ENCODE data around the gene PTPN13.

The PTPN13 gene

DNA sequence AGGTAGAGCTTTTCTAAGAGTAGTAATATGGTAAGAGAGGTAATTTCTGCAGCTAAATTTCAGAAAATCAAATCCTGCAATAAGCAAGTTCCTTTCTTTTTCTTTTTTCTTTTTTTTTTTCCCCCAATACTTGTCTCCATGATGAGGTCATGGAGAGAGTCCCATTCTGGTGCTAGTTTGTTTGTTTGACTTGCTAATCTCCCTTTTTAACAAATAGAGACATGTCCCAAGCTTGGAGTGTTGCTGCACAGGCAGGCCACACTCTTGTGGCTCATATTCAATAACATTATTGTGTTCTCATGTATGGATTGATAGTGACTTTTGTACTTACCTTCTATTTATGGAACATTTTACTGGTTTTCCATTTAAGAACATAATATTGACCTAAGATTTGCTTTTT is 25.5 kb downstream of the PTPN13 start:
- TF ChIP-seq, protein P1, sequence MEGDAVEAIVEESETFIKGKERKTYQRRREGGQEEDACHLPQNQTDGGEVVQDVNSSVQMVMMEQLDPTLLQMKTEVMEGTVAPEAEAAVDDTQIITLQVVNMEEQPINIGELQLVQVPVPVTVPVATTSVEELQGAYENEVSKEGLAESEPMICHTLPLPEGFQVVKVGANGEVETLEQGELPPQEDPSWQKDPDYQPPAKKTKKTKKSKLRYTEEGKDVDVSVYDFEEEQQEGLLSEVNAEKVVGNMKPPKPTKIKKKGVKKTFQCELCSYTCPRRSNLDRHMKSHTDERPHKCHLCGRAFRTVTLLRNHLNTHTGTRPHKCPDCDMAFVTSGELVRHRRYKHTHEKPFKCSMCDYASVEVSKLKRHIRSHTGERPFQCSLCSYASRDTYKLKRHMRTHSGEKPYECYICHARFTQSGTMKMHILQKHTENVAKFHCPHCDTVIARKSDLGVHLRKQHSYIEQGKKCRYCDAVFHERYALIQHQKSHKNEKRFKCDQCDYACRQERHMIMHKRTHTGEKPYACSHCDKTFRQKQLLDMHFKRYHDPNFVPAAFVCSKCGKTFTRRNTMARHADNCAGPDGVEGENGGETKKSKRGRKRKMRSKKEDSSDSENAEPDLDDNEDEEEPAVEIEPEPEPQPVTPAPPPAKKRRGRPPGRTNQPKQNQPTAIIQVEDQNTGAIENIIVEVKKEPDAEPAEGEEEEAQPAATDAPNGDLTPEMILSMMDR (IDR thresholded peaks at IDR 0.05; ENCODE audit: low read depth, low read length, missing control alignments): no peak
- no peak for DNase-seq (ENCODE audit: low read depth)
- H3K4me3 ChIP-seq (ENCODE audit: low read depth, low read length): no peak overlapping the region

DNA sequence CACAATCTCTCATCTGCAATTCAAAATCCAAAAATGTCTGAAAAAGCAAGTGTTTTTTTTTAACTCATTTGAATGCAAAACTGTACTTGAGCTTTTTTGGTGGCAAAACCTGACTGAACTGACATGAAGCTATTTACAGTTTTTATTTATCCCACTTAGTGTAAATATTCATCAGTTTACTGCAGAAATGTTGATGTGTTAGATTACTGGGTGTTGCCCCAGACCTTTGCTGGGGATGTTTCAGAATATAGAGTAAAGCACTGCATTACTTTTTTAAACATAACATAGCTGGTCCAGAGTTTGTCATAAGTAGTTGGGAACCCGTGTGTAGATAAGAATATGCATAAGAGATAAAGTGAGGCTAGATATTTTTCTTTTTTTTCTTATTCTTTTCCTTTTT is 27.3 kb downstream of the PTPN13 start:
- TF ChIP-seq, protein P1 (IDR thresholded peaks at IDR 0.05; ENCODE audit: low read depth, low read length, missing control alignments): no peak
- no peak overlapping the region for H3K4me3 ChIP-seq (ENCODE audit: low read depth, low read length)
- DNase-seq (ENCODE audit: low read depth): no peak

DNA sequence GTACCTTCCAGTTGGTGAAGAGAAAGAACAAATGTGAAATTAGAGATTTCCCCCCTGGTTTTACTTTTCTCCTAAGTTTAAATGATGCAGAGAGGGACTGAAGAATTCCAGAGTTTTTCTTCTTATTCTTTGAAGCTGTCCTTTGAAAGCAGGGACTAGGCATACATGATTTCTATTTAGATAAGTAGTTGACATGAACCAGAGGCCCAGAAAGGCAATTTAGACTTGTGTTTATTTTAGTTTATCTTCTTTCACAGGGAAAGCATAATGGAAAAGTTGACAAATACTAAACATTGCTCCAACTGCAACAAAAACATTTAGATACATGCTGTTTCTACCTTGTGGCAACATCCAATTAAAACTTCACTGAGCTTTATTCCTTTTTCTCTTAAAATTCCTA is 32.0 kb downstream of the PTPN13 start:
- H3K4me3 ChIP-seq (ENCODE audit: low read depth, low read length): no peak overlapping the region
- DNase-seq (ENCODE audit: low read depth): no peak
- TF ChIP-seq, protein P1 (IDR thresholded peaks at IDR 0.05; ENCODE audit: low read depth, low read length, missing control alignments): no peak

DNA sequence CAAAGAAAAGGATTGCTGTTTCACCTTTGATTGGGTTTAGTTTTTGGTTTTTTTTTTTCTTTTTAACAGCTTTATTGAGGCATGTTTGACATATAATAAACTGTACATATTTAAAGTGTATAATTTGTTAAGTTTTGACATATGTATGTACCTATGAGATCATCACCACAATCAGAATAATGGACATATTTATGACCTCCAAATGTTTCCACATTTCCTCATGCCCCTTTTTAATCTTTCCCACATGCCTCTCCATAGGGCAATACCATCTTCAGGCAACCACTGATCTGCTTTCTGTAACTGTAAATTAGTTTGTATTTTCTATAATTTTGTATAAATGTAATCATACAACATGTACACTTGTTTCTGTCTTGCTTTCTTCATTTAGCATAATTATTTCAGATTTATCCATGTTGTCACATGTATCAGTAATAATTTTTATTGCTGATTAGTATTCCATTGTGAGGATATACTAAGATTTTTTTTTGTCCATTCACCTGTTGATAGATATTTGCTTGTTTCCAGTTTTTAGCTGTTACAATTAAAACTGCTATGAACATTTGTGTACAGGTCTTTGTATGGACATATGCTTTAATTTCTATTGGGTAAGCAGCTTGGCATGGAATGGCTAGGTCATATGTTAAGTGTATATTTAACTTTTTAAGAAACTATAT is 33.5 kb downstream of the PTPN13 start:
- no peak overlapping the region for H3K4me3 ChIP-seq (ENCODE audit: low read depth, low read length)
- TF ChIP-seq, protein P1 (IDR thresholded peaks at IDR 0.05; ENCODE audit: low read depth, low read length, missing control alignments): no peak
- no peak for DNase-seq (ENCODE audit: low read depth)

DNA sequence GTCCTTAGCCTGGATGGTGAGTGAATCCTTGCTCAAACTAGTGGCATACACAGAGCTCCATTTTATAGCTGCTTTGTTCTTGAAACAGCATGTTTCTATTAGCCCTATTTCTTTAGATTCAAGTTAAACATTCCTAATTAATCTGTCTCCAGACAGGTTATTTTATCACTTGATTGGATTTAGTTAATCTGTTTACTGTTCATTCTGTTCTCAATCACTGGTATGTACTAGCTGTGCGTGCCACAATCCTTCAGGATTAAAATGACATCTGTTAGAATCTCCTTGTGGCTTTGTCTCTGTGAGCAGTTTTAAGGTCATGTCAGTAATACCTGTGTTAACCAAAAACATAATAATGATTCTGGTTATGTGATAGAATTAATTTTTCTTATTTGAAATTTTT is 36.5 kb downstream of the PTPN13 start:
- DNase-seq (ENCODE audit: low read depth): no peak
- no peak overlapping the region for H3K4me3 ChIP-seq (ENCODE audit: low read depth, low read length)

DNA sequence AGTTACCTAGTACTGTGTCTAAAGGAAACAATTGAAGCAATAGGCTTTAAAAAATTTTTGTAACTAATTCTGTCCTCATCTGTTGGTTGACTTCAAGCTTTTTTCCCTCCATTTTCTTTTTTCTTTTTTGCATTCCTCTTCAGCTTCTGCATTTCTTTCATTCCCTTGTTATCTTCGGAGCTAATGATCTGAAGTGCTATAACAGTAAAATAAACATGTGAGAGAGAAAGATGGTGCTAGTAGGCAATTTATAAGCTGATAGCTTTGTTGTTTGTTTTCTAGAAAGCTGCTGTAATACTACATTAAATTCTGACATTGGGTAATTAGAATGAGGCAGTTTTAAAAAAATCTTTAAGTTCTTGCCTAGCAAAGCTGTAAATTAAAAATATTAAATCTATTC is 37.1 kb downstream of the PTPN13 start:
- TF ChIP-seq, protein P1 (IDR thresholded peaks at IDR 0.05; ENCODE audit: low read depth, low read length, missing control alignments): no peak
- H3K4me3 ChIP-seq (ENCODE audit: low read depth, low read length): no peak overlapping the region
- DNase-seq (ENCODE audit: low read depth): no peak

More for the DNA sequence above, 36.5 kb downstream of the PTPN13 start:
- TF ChIP-seq, protein P1 (IDR thresholded peaks at IDR 0.05; ENCODE audit: low read depth, low read length, missing control alignments): no peak

DNA sequence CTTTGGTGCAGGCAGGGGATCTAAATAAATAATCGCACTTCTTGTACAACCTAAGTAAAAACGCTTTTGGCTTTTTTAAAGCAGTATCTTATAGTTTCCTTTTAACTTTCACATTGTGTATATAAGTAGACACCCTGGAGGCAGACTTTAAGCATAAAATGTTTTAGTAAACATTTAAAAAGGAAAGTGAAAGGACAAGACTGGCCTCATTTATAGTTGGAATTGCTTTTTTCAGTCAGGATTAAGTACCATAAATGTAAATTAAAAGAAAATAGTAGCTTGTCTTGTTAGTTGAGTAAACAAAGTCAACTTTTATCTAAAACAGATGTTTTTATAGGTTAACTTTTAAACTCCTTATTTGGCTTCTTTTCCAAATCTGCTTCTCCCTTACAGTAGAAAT is 39.7 kb downstream of the PTPN13 start:
- DNase-seq (ENCODE audit: low read depth): no peak
- TF ChIP-seq, protein P1 (IDR thresholded peaks at IDR 0.05; ENCODE audit: low read depth, low read length, missing control alignments): no peak
- H3K4me3 ChIP-seq (ENCODE audit: low read depth, low read length): no peak overlapping the region
